Dedifferentiated amniotic fluid mesenchymal stem cell (primary cell): ENCODE results near the gene ATP2B2.

Experiments used
- DNase-seq: peaks from one replicate; pipeline ENCODE4 v3.0.0-alpha.2; 2016; ENCODE audit errors: extremely low spot score

The ATP2B2 gene

DNA sequence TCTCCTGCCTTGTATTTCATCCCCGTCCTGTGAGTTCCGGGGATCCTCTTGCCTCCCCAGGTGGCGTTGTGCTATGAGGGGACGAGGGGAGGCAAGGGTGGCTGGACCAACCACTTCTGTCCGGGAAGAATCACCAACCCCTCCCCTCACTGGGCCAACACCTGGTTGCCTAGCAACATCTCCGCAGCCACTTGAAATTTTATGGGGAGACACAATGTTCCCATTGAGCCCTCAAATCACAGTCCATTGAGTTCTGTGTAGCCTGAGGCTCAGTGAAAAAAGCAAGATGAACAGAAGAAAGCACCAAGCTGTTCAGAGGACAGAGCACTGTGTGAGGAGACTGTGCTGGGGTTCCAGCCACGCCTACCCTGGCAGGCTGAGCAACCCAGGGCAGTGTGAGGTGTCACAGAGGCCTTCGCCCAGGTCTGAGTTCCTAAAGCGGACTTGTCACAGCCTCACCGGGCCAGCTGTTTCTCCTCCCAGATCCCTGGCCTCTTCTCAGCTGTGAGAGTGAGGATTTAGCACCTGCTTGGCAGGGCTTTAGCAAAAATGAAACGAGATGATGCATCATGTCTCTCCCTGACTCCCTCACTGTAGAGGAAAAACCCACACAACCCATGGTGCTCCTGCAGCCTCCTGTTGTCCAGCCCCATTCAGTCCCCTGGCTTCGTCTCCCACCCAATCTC is 76.8 kb downstream of the ATP2B2 start:
- no peak for DNase-seq

DNA sequence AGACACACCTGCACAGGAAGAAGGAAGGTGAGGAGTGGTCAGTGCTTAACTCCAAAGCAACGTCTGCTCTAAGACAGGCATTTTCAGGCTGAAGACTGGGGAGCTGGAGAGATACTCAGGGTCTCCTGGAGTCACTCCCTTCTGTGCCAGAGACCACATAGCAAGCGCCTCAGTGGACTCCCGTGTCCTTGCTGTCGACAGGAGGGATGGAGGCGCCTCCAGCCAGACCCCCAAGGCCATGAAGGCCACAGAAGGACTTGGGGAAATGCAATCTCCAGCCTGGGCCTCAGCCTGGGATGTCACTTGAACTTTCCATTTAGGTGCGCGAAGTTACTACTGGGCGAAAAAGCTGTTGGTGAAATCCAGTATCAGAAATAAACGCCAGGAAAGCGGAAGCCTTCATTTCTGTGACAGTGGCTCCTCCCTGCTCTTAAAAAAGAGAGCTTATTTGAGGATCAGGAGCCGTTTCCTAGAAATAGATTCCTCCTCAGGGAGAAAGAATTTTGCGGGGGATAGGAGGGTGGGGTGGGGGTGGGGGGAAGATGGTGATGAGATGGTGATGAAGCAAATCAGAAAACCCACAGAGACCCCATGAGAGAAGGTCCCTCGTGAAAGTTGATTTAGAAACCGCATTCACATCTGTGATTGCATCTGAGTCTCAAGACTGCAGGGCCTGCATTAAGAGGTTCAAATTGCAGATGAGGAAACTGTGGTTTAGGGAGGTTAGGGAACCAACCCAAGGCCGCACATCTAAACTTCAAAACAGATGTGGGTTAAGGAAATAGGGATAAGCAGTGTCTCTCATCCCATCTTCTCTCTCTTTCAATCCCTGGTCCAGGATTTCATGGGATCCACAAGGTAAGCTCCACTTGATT is 78.8 kb downstream of the ATP2B2 start:
- DNase-seq, result no peak

DNA sequence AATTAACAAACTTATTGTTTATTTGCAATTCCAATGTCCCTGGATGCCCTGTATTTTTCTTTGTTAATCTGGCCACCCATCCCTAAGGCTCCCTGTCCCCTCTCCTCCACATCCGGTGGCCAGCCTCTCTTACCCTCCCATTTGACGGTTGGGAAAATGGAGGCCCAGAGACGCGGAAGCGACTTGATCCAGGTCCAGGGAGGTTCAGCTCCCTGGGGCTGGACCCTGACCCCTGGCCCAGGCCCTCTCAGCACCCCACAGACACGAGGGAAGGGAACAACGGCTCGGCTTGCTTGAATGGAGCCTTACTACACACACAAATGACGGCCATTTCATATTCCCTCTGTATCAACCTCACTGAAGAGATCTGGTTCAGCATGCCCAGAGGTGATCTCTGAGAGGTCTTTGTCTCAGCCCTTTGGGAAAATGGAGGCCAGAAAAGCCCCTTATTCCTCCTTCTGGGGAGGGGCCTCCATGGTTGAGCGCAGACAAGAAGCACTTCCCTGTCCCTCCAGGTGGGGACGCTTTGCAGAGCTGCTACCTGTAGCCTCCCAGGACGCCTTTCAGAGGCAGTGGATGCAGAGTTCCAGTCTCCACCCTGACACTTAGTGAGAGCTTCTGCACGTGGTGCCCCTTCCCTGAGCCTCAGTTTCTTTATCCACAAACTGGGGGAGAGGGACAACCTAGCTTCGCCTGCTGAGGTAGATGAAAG is 82.1 kb downstream of the ATP2B2 start:
- no peak for DNase-seq

DNA sequence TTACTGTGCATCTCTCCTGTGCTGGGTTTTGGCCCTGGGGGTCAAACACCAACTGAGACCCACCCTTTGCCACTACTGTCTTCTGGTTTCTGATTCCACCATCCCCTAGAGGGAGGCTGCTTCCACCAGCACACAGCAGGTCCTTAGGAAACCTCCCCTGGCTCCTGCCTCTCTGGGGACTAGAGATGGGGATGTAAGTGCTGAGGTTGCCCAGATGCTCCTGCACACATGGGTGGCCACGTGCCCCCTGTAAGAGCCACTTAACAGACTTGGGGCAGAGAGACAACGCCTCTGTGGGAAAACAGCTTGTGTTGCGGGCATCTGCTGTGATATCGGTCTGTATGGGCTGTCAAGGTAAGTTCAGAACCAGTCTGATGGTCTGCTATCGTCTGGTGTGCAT is 83.4 kb downstream of the ATP2B2 start:
- DNase-seq, result no peak

DNA sequence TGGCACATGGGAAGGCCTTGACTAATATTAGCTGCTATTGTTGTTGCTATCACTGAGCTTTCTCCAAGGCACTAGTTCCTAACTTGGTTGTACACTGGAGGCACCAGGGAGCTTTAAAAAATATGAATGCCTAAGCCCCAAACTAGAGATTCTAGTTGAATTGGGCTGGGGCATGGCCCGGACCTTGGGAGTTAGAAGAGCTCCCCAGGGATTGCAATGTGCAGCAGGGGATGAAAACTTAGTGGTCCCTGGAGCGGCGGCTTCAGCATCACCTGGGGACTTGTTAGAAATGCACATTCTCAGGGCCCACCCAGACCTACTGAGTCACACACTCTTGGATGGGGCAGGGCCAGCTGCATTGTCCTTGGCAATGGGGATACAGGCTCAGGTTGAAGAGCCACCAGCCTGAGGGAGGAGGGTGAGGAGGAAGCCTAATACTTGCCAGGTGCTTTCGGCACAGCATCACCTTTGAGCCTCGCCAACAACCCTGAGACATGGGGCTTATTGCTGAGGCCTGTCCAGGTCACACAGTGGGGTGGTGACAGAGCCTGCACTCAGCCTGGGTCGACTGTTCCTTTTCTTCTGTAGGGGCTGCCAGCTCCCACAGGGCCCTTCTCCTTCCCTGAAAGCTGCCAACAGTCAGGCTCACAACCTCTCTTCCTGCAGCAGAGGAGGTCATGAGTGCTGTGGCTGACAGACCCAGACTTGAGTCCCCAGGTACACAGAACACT is 84.5 kb downstream of the ATP2B2 start:
- no peak for DNase-seq

DNA sequence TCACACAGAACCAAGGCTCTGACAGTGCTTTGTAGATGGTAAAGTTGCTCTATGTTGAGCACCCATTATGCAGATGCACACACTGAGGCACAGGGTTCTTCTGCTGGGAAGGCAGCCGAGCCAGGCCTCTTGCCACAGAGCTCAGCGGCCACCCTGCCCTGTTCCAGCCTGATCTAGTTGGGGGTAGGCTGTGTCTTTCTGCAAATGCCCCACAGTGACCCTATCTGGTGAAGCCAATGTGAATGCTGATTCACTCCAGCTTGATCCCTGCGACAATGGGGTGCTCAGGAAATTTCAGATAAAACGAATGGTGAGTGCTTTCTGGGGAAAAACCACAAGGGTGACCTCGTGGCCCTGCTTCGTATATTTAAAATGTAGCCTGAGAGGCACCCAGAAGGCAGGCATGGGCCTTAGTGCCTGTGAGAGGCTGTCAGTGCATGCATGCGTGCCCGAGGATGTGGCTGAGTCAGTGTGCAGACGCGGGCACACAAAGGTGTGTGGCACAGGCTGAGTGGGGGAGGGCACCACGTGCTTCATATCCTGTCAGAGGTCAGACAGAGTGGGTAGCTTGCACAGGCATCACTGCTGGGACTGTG is 85.7 kb downstream of the ATP2B2 start:
- DNase-seq, result no peak

DNA sequence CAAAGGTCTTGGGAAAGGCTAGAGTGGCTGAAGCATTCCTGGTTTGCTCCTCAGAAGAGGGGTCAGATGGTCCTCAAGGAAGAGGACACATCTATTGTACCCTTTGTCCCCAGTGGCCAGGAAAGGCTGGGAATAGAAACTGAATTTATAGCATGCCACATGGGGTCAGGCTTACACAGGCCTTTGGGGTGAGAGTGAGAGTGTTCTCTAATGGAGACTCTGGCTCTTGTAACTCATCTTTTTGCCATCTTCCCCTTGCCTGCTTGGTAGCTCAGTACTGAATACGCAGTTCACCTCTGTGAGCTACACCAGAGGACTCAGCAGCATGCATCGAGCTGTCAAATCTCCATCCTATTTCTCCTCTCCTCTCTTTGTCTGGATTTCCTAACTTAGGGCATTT is 87.5 kb downstream of the ATP2B2 start:
- DNase-seq, result no peak

DNA sequence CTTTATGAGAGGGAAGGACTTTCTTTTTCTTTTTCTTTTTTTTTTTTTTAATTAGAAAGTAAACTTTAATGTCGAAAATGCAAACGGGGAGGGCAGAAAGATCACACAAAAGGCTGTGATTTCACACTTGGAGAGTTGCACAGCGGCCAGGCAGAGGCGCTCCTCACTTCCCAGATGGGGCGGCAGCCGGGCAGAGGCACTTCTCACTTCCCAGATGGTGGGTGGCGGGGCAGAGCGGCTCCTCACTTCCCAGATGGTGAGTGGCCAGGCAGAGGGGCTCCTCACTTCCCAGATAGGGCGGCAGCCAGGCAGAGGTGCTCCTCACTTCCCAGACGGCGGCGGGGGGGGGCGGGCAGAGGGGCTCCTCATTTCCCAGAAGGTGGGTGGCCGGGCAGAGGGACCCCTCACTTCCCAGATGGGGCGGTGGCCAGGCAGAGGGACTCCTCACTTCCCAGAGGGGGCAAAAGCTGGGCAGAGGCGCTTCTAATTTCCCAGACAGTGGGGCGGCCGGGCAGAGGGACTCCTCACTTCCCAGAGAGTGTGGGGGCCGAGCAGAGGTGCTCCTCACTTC is 88.6 kb downstream of the ATP2B2 start:
- no peak for DNase-seq

DNA sequence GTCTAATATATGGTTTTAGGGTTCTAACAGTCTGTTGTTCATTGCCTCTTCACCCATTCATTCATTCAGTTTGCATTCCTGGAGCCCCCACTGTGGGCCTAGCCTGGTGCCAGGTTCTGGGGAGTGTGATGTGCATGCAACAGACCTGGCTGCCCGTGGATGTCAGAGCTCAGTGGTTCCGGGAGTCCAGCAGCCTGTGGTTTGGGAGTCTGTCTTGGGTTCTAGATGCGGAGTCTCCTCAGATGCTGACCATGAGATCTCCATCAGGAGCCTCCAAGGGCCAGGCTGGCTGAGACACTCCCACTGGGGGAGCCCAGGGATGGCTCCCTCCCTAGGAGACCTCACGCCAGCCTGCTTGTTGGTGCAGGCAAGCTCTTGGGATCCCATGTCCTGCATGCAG is 92.3 kb downstream of the ATP2B2 start:
- DNase-seq, result no peak

DNA sequence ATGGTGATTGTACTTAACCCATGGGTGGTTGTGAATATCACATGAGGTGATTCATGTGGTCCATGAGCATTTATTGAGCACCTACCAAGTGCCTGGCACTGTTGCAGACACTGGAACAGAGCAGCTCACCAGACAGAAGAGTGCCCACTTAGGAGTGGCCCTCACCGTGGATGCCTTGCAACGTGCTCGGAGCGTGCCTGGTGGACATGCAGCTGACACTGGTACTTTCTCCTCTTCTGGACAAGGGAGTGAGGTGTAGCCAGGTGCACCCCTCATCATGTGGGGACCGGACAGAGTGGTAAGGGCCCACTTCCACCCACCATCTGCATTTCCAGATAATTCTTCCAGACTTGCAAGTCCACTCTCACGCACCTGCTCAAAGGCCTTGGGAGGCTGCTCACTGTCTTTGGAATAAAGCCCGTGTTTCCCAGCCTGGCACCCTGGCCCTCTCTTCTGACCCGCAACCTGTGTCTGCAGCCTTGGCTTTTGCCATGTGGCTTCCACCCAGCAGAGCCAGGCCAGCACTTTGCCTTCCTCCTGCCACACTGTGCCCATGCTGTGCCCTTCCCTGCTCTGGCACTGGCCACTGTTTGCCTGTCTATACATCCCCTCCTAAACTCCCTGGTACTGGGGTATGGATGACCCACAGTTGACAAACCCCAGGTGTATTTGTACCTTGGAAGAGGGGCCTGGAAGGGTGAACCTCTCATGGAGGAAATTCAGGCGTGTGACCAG is 93.6 kb downstream of the ATP2B2 start:
- no peak for DNase-seq

DNA sequence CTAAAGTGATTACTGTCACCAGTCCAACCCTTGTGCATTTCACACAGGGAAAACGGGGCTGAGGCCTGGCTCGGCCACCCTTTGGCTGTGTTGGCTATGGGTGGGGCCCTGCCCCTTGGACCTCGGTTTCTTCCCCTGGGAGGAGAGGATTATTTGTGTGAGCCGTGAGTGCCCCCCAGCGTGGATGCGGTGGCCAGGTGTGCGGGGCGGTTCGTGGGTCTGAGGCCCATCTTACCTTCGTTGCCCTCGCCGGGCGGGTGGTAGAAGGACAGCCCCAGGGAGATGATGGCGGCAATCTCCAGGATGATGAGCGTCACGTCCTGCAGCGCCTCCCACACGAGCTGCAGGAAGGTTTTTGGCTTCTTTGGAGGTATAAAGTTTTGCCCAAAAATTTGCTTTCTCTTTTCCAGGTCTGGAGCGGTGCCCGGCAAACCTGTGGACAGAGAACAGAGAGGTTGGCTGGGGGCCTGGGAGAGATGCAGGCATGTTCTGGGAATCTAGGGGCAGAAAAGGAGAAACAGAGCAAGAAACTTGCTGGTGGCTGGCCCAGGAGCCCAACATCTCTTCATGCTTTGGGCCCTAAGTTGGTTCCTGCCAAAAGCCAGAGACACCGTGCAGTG is 94.9 kb downstream of the ATP2B2 start:
- no peak for DNase-seq

DNA sequence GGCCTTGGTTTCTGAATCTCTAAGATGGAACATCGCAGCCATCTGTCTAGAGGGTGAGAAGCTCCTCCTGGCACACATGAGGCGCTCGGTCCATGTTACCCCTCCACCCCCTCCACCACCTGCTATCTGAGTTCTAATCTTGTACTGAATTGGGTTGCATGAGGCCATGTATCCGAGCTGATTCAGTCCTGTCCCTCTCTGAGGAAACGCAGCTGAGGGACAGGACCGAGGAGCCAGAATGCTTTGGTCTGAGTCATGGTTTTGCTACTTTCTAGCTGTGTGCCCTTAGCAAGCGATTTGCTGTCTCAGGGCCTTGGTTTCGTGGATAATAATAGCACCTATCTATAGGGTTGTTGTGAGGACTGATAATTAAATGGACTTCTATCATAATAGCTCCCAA is 96.7 kb downstream of the ATP2B2 start:
- no peak for DNase-seq

DNA sequence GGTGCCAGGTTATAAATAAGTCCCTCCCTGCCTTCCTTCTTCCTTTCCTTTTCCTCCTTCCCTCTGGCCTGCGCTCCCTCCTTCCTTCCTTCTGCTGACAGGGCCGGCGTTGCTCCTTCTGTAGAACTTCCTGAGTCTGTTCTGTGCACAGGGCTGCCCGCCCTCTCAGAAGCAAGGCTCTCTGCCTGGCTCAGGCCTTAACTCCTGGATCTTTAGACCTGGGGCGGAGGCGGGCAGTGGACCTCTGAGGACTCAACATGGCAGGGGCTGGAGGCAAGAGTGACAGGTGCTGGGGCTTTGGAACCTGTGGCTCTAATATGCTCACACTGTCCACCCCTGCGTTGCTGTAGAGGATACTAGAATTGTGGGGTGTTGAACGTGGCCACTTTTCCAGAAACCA is 98.0 kb downstream of the ATP2B2 start:
- DNase-seq, result no peak

DNA sequence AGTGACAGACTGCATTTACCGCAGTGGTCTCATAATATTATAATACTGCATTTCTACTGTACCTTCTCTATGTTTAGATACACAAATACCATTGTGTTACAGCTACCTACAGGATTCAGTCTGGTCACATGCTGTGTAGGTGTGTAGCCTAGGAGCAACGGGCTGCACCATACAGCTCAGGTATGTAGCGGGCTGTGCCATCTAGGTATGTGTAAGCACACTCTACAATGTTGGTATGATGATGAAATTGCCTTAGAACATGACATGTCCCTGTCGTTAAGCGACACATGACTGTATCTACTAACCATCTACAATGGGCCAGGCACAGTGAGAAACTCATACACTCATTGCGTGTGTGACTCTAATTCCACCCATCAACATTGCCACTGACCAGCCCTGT is 99.0 kb downstream of the ATP2B2 start:
- no peak for DNase-seq

DNA sequence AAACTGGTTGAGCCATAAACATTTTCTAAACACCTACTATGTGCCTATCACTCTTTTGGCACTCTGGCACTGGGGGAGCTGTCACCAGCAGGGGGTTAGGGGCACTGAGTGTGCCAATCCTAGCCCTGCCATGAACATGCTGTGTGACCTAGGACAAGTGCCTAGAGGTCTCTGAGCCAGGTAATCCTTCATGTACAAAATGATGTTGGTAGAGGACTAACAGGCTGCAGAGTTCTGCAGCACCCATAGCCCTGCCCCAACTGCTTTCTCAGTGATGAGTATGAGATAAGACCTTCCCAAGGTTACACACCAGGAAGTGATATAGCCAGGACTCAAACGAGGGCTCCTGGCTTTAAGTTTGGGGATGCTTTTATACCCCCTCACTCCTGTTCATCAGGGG is 99.6 kb downstream of the ATP2B2 start:
- no peak for DNase-seq

DNA sequence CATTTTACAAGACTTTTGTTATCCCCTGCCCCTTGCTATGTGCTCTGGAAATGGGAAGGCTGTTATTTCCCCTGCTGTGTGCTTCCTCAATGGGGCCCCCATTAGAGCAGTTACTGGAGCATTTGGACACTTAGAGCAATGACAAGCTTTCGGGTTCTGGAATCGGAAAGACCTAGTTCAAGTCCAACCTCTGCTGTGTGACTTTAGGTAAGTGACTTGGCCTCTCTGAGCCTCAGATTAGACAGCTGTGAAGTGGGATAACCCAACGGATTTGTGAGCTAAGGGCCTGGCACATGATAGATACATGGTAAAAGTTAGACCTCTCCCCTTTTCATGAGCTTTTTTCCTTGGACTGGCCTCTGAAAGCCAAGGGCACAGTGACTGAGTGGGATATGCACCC is 100.5 kb downstream of the ATP2B2 start:
- DNase-seq, result no peak

DNA sequence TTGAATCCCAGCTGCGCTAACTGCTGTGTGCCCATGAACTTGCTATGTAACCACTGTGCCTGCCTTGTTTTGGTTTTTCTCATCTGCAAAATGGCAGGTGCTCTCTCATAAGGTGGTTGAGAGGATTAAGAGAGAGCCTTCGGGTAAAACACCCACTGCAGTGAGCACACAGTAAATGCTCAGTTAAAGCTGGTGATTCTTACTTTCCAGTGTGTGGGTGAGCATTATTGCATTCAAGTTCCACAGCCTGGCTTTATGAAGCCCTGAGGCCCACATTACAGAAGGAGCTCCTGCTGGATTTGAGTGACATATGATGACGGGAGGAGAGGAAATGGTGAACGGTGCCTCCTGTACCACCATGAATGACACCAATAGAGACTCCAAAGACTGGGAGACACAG is 101.0 kb downstream of the ATP2B2 start:
- no peak for DNase-seq

DNA sequence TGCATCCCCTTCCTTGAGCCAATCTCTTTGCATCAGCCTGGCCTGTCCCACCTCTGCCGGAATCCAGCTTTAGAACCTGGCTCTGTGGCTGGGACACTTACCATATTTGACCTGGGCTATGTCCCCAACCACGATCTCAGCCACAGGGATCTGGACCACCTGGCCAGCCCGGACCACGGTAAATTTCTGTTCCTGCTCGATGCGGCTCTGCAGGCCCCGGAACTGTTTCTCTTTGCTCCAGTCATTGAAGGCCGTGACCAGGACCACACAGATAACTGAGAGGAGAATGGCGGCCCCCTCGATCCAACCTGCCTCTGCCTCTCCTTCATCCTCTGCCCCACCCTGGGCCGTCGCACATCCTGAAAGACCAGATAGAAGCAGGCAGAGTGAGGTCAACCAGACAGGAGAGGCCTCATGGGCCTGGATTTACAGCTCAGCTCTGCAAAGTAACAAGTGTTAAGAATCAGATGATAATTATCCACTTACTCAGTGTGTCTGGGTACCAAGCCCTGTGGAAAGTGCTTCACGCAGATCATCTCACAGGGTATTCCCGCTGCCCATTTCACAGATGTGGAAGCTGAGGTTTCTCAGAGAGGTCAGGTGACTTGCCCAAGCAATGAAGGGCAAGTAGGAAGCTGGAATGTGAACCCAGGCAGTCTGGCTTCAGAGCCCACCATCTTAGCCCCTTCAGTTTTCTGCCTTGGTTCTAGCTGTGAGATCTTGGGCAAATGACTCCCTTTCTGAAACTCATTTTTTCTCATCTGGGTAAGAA is 103.2 kb downstream of the ATP2B2 start:
- no peak for DNase-seq

DNA sequence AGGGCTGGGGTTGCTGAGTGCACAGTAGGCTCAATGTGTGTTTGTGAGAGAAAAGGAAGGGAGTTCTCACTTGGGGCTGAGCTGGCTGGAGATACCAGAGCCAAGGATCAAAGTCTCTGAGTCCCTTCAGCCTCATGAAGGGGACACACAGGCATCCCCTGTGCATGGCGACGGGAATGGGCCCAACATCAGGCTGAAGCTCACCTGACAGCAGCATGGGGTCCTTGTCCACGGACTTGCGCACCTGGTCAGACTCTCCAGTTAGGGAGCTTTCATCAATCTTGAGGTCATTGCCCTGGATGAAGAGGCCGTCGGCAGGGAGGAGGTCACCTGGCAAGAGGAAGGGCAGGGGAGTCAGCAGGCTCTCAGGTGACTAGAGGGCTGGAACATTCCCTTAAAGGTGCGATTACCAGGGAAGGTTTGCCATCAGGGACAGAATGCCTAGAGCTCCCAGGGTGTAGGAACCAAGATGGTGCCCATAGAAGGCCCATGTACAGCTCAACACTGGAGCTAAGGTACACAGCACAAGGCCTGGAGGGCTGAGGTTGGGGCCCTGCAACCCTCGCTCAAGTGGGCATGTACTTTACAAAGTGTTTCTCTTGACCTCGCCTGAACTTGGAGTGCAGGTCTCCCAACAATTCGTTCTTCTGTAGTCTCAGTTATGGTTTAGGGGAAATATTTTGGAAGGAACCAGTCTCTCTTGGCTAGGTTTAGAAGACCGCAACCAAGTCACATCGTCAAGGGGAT is 104.5 kb downstream of the ATP2B2 start:
- DNase-seq, result no peak
